Measurements from ENCODE around the gene FGD4. TPM values are rescaled to one million over a fixed set of nuclear protein-coding genes. Genes with fewer than 3 reads are reported as not detected.

FGD4 gene
- total RNA-seq, 5 donors from 2014 or later (not counting 1 experiment from before 2014, with no cell fraction given) = 0.18 to 0.79 (median 0.47) TPM

GRCh38 chr12:32497864-32498263 is 98.5 kb downstream of the FGD4 start:
- Histone ChIP-seq H3K27ac (ENCODE audit: low read length) (no peak overlapping the region), H3K4me1 (ENCODE audit: control insufficient read depth in 1 of 2, extremely low read depth in 1 of 2, insufficient read depth in 2 of 2, low read length in 2 of 2) (peaks cover 0 to 4% of the 10 kb centered on the region in 2 experiments), H3K4me3 (ENCODE audit: control insufficient read depth in 1 of 2, extremely low read depth in 1 of 2, low read length in 1 of 2) (no peak overlapping the region), H3K9me3 (no peaks in the 10 kb centered on the region), H3K36me3 (ENCODE audit: control insufficient read depth in 2 of 2, extremely low read depth in 1 of 2, insufficient read depth in 1 of 2, low read length in 1 of 2) (no peaks in the 10 kb centered on the region), H3K27me3 (replicated peaks in 1 of 2; ENCODE audit: control insufficient read depth in 2 of 2, extremely low read depth in 1 of 2, insufficient read depth in 2 of 2, low read length in 1 of 2) (no peaks in the 10 kb centered on the region)
- ChIA-PET POLR2A (interaction anchor here in 1 of 2 donors (0.6 kb wide), 1 partner anchor 24 kb away, joined by 3 read pairs; no protein-coding TSS in a partner anchor), CTCF (no interaction called here)
- Mint-ChIP-seq H3K27ac (no peak overlapping the region), H3K36me3 (no peaks in the 10 kb centered on the region), H3K27me3 (peaks cover 0 to 1% of the 10 kb centered on the region in 2 donors), H3K4me1 (peaks cover 0 to 2% (median 0%) of the 10 kb centered on the region in 3 donors), H3K4me3 (no peak overlapping the region), H3K9me3 (no peaks in the 10 kb centered on the region)
- DNase-seq (no peak), ATAC-seq (replicated peaks in 1 of 4) (no peak)
- no CpG with 5 or more reads among the region's 4 CpGs for WGBS (ENCODE audit: insufficient coverage)

- Histone ChIP-seq H3K27me3 (replicated peaks in 1 of 2; ENCODE audit: control insufficient read depth in 2 of 2, extremely low read depth in 1 of 2, insufficient read depth in 2 of 2, low read length in 1 of 2) (no peaks in the 10 kb centered on the region), H3K27ac (ENCODE audit: low read length) (no peak overlapping the region), H3K4me3 (ENCODE audit: control insufficient read depth in 1 of 2, extremely low read depth in 1 of 2, low read length in 1 of 2) (no peak overlapping the region), H3K4me1 (ENCODE audit: control insufficient read depth in 1 of 2, extremely low read depth in 1 of 2, insufficient read depth in 2 of 2, low read length in 2 of 2) (peaks cover 0 to 4% of the 10 kb centered on the region in 2 experiments), H3K9me3 (no peaks in the 10 kb centered on the region), H3K36me3 (ENCODE audit: control insufficient read depth in 2 of 2, extremely low read depth in 1 of 2, insufficient read depth in 1 of 2, low read length in 1 of 2) (no peaks in the 10 kb centered on the region)
- no peaks in the 10 kb centered on the region for H3K9me3 Mint-ChIP-seq
- POLR2A ChIA-PET = no interaction called here
- no peak overlapping the region for H3K4me3 Mint-ChIP-seq
- no peak overlapping the region for H3K27ac Mint-ChIP-seq
- ATAC-seq (replicated peaks in 1 of 4) (no peak), DNase-seq (no peak)
- peaks cover 0 to 2% (median 0%) of the 10 kb centered on the region in 3 donors for H3K4me1 Mint-ChIP-seq
- CTCF ChIA-PET = no interaction called here
- H3K36me3 Mint-ChIP-seq = no peaks in the 10 kb centered on the region
- 100% methylated on average over 2 of the region's 6 CpGs for WGBS (ENCODE audit: insufficient coverage)
- no peaks in the 10 kb centered on the region for H3K27me3 Mint-ChIP-seq
Observed at GRCh38 chr12:32499048-32499447, 99.7 kb downstream of the FGD4 start.

GRCh38 chr12:32501835-32502333 is 102.5 kb downstream of the FGD4 start:
- Mint-ChIP-seq H3K4me3 (no peak overlapping the region), H3K36me3 (no peaks in the 10 kb centered on the region), H3K27ac (no peak overlapping the region), H3K4me1 (peaks cover 0 to 2% (median 0%) of the 10 kb centered on the region in 3 donors), H3K9me3 (no peaks in the 10 kb centered on the region), H3K27me3 (no peaks in the 10 kb centered on the region)
- no peak for ATAC-seq (replicated peaks in 1 of 4)
- 82% methylated on average over 3 of the region's 6 CpGs for WGBS (ENCODE audit: insufficient coverage)
- Histone ChIP-seq H3K27ac (ENCODE audit: low read length) (no peak overlapping the region), H3K9me3 (no peaks in the 10 kb centered on the region), H3K36me3 (ENCODE audit: control insufficient read depth in 2 of 2, extremely low read depth in 1 of 2, insufficient read depth in 1 of 2, low read length in 1 of 2) (no peaks in the 10 kb centered on the region), H3K4me1 (ENCODE audit: control insufficient read depth in 1 of 2, extremely low read depth in 1 of 2, insufficient read depth in 2 of 2, low read length in 2 of 2) (peaks cover 0 to 2% of the 10 kb centered on the region in 2 experiments), H3K27me3 (replicated peaks in 1 of 2; ENCODE audit: control insufficient read depth in 2 of 2, extremely low read depth in 1 of 2, insufficient read depth in 2 of 2, low read length in 1 of 2) (peaks cover 0 to 3% of the 10 kb centered on the region in 2 experiments), H3K4me3 (ENCODE audit: control insufficient read depth in 1 of 2, extremely low read depth in 1 of 2, low read length in 1 of 2) (no peak overlapping the region)
- ChIA-PET POLR2A (no interaction called here), CTCF (no interaction called here)
- no peak for DNase-seq

GRCh38 chr12:32502693-32503502 is 103.5 kb downstream of the FGD4 start:
- Mint-ChIP-seq H3K27me3 (peaks cover 0 to 3% of the 10 kb centered on the region in 2 donors), H3K36me3 (no peaks in the 10 kb centered on the region), H3K4me3 (no peak overlapping the region), H3K4me1 (peaks cover 0 to 2% (median 0%) of the 10 kb centered on the region in 3 donors), H3K27ac (no peak overlapping the region), H3K9me3 (no peaks in the 10 kb centered on the region)
- peaks cover 0 to 2% of the 10 kb centered on the region in 2 experiments for H3K4me1 ChIP-seq (ENCODE audit: control insufficient read depth in 1 of 2, extremely low read depth in 1 of 2, insufficient read depth in 2 of 2, low read length in 2 of 2)
- ChIA-PET CTCF (interaction anchor here (0.5 to 0.6 kb wide), 3 partner anchors 38 to 1777 kb away, joined by 4 to 5 read pairs (median 4); no protein-coding TSS in a partner anchor), POLR2A (no interaction called here)
- no peaks in the 10 kb centered on the region for H3K36me3 ChIP-seq (ENCODE audit: control insufficient read depth in 2 of 2, extremely low read depth in 1 of 2, insufficient read depth in 1 of 2, low read length in 1 of 2)
- peaks cover 0 to 4% of the 10 kb centered on the region in 2 experiments for H3K27me3 ChIP-seq (replicated peaks in 1 of 2; ENCODE audit: control insufficient read depth in 2 of 2, extremely low read depth in 1 of 2, insufficient read depth in 2 of 2, low read length in 1 of 2)
- DNase-seq = no peak
- ATAC-seq (replicated peaks in 1 of 4) = no peak
- H3K27ac ChIP-seq (ENCODE audit: low read length) = no peak overlapping the region
- H3K4me3 ChIP-seq (ENCODE audit: control insufficient read depth in 1 of 2, extremely low read depth in 1 of 2, low read length in 1 of 2) = no peak overlapping the region
- H3K9me3 ChIP-seq = no peaks in the 10 kb centered on the region
- WGBS (ENCODE audit: insufficient coverage) = no CpG with 5 or more reads among the region's 3 CpGs

- Histone ChIP-seq H3K27ac (ENCODE audit: low read length) (no peak overlapping the region), H3K27me3 (replicated peaks in 1 of 2; ENCODE audit: control insufficient read depth in 2 of 2, extremely low read depth in 1 of 2, insufficient read depth in 2 of 2, low read length in 1 of 2) (peaks cover 0 to 5% of the 10 kb centered on the region in 2 experiments), H3K4me1 (ENCODE audit: control insufficient read depth in 1 of 2, extremely low read depth in 1 of 2, insufficient read depth in 2 of 2, low read length in 2 of 2) (peaks cover 0 to 2% of the 10 kb centered on the region in 2 experiments), H3K36me3 (ENCODE audit: control insufficient read depth in 2 of 2, extremely low read depth in 1 of 2, insufficient read depth in 1 of 2, low read length in 1 of 2) (no peaks in the 10 kb centered on the region), H3K4me3 (ENCODE audit: control insufficient read depth in 1 of 2, extremely low read depth in 1 of 2, low read length in 1 of 2) (no peak overlapping the region), H3K9me3 (no peaks in the 10 kb centered on the region)
- Mint-ChIP-seq H3K27me3 (peaks cover 0 to 5% of the 10 kb centered on the region in 2 donors), H3K36me3 (no peaks in the 10 kb centered on the region), H3K9me3 (no peaks in the 10 kb centered on the region), H3K4me3 (no peak overlapping the region), H3K27ac (no peak overlapping the region), H3K4me1 (no peaks in the 10 kb centered on the region)
- ATAC-seq (replicated peaks in 1 of 4) (no peak), DNase-seq (no peak)
- whole genome bisulfite sequencing (ENCODE audit: insufficient coverage) = 100% methylated on average over 2 of the region's 2 CpGs
- POLR2A ChIA-PET = interaction anchor here in 1 of 2 donors (0.6 kb wide), 1 partner anchor 1051 kb away, joined by 3 read pairs; no protein-coding TSS in a partner anchor
- CTCF ChIA-PET = no interaction called here
Observed at GRCh38 chr12:32503730-32504129, 104.4 kb downstream of the FGD4 start.

GRCh38 chr12:32504591-32504990 is 105.2 kb downstream of the FGD4 start:
- Mint-ChIP-seq H3K9me3 (no peaks in the 10 kb centered on the region), H3K27ac (no peak overlapping the region), H3K27me3 (peaks cover 0 to 5% of the 10 kb centered on the region in 2 donors), H3K4me3 (no peak overlapping the region), H3K36me3 (no peaks in the 10 kb centered on the region), H3K4me1 (no peaks in the 10 kb centered on the region)
- Histone ChIP-seq H3K27ac (ENCODE audit: low read length) (no peak overlapping the region), H3K36me3 (ENCODE audit: control insufficient read depth in 2 of 2, extremely low read depth in 1 of 2, insufficient read depth in 1 of 2, low read length in 1 of 2) (no peaks in the 10 kb centered on the region), H3K9me3 (no peaks in the 10 kb centered on the region), H3K4me1 (ENCODE audit: control insufficient read depth in 1 of 2, extremely low read depth in 1 of 2, insufficient read depth in 2 of 2, low read length in 2 of 2) (peaks cover 0 to 2% of the 10 kb centered on the region in 2 experiments), H3K4me3 (ENCODE audit: control insufficient read depth in 1 of 2, extremely low read depth in 1 of 2, low read length in 1 of 2) (no peak overlapping the region), H3K27me3 (replicated peaks in 1 of 2; ENCODE audit: control insufficient read depth in 2 of 2, extremely low read depth in 1 of 2, insufficient read depth in 2 of 2, low read length in 1 of 2) (peaks cover 0 to 5% of the 10 kb centered on the region in 2 experiments)
- no peak for ATAC-seq (replicated peaks in 1 of 4)
- no peak for DNase-seq
- ChIA-PET CTCF (no interaction called here), POLR2A (no interaction called here)
- WGBS (ENCODE audit: insufficient coverage) = 100% methylated on average over 1 of the region's 3 CpGs
